ENCODE measurements around the gene HTR2C.
"Not testable (repeated sequence)": the region's sequence is repeated elsewhere in the genome, so short reads cannot be mapped to it uniquely, and the experiment has no call there.

HTR2C gene

GRCh38 chrX:114583646-114584374 is at the start of gene HTR2C:
TSS of gene HTR2C (plus strand) at chrX:114584086. CDS start at chrX:114726937, 142,851 bp downstream.
- DNase-seq, result no peak

GRCh38 chrX:114580336-114580735 is 3.5 kb upstream of the HTR2C start:
- no peak for DNase-seq

GRCh38 chrX:114581528-114582263 is 2.2 kb upstream of the HTR2C start:
- DNase-seq, result no peak

GRCh38 chrX:114582264-114582632 is 1.6 kb upstream of the HTR2C start:
- no peak for DNase-seq

- no peak for DNase-seq
Observed at GRCh38 chrX:114582698-114583395, 1.0 kb upstream of the HTR2C start.

GRCh38 chrX:114584375-114584943 is 573 bp downstream of the HTR2C start:
- DNase-seq, result no peak

- no peak for DNase-seq
Observed at GRCh38 chrX:114584983-114585842, 1.3 kb downstream of the HTR2C start.

GRCh38 chrX:114591121-114591520 is 7.2 kb downstream of the HTR2C start:
- DNase-seq, result no peak

GRCh38 chrX:114599305-114599704 is 15.4 kb downstream of the HTR2C start:
- no peak for DNase-seq

- DNase-seq, result no peak
Observed at GRCh38 chrX:114599911-114600310, 16.0 kb downstream of the HTR2C start.

GRCh38 chrX:114606619-114607018 is 22.7 kb downstream of the HTR2C start:
- DNase-seq, result not testable (repeated sequence)

- DNase-seq, result no peak
Observed at GRCh38 chrX:114611018-114611619, 27.2 kb downstream of the HTR2C start.

- no peak for DNase-seq
Observed at GRCh38 chrX:114615765-114616164, 31.9 kb downstream of the HTR2C start.

- DNase-seq, result no peak
Observed at GRCh38 chrX:114619874-114620273, 36.0 kb downstream of the HTR2C start.

GRCh38 chrX:114626323-114626722 is 42.4 kb downstream of the HTR2C start:
- DNase-seq, result no peak

- DNase-seq, result no peak
Observed at GRCh38 chrX:114635986-114636385, 52.1 kb downstream of the HTR2C start.

GRCh38 chrX:114650351-114650750 is 66.5 kb downstream of the HTR2C start:
- DNase-seq, result no peak

- DNase-seq, result no peak
Observed at GRCh38 chrX:114675365-114675764, 91.5 kb downstream of the HTR2C start.

- not testable (repeated sequence) for DNase-seq
Observed at GRCh38 chrX:114700533-114700932, 116.6 kb downstream of the HTR2C start.

- no peak for DNase-seq
Observed at GRCh38 chrX:114709406-114709805, 125.5 kb downstream of the HTR2C start.

- DNase-seq, result no peak
Observed at GRCh38 chrX:114710571-114710970, 126.7 kb downstream of the HTR2C start.

- DNase-seq, result no peak
Observed at GRCh38 chrX:114712466-114712865, 128.6 kb downstream of the HTR2C start.

Measured in stimulated activated CD4-positive, alpha-beta T cell treated with anti-CD3 and anti-CD28 coated beads, Interleukin-4, amount 100 ng/mL, for 4 hours (primary cell).